ENCODE data around the gene GBF1. TPM values are rescaled to one million over a fixed set of nuclear protein-coding genes. Genes with fewer than 3 reads are reported as not detected.

GBF1 gene
- total and polyA plus RNA-seq, 2 of the 13 experiments (the other 11 are each of a cell fraction or from before 2014, with no cell fraction given): 17.1 to 21.9 TPM

GRCh38 chr10:102419269-102420180 lies 174.2 kb downstream of the GBF1 start (continued):
- peak; percentile 33; the same call in 1 of the 2 replicates for TF ChIP-seq NR2C2 (CRISPR knock-in tag; IDR thresholded peaks at IDR 0.05; ENCODE audit: borderline replicate concordance)
- TF ChIP-seq NFATC3 (CRISPR knock-in tag; IDR thresholded peaks at IDR 0.05): no peak
- TF ChIP-seq HNF4A (CRISPR knock-in tag; IDR thresholded peaks at IDR 0.05): no peak; the same call in 1 of the 2 replicates
- TF ChIP-seq CSRNP2 (CRISPR knock-in tag; conservative IDR thresholded peaks at IDR 0.05; ENCODE audit: low read depth): no peak
- TF ChIP-seq PTBP1 (IDR thresholded peaks at IDR 0.05; ENCODE audit: low read depth, low read length, poor library complexity, severe bottlenecking): no peak
- no peak; the same call in 1 of the 2 replicates for TF ChIP-seq NR0B2 (CRISPR knock-in tag; IDR thresholded peaks at IDR 0.05)
- no peak for TF ChIP-seq MLLT10 (CRISPR knock-in tag; IDR thresholded peaks at IDR 0.05)
- TF ChIP-seq ZNF609 (CRISPR knock-in tag; IDR thresholded peaks at IDR 0.05; ENCODE audit: borderline replicate concordance): no peak
- no peak for TF ChIP-seq ZKSCAN1 (IDR thresholded peaks at IDR 0.05; ENCODE audit: low read length)
- TF ChIP-seq ATF5 (CRISPR knock-in tag; IDR thresholded peaks at IDR 0.05; ENCODE audit: low read depth): no peak
- no peak for TF ChIP-seq CREB1 (IDR thresholded peaks at IDR 0.05)
- TF ChIP-seq CREB1 (CRISPR knock-in tag; IDR thresholded peaks at IDR 0.05): no peak
- TF ChIP-seq TAF1 (CRISPR knock-in tag; IDR thresholded peaks at IDR 0.05): 0 out of 2 replicates have a peak, but pooled peaks have one; percentile 4
- TF ChIP-seq ZNF713 (CRISPR knock-in tag; IDR thresholded peaks at IDR 0.05): no peak
- TF ChIP-seq TARDBP (CRISPR knock-in tag; IDR thresholded peaks at IDR 0.05): 0 out of 2 replicates have a peak, but pooled peaks have one; percentile 53
- TF ChIP-seq PAXIP1 (CRISPR knock-in tag; conservative IDR thresholded peaks at IDR 0.05): peak; percentile 26; the same call in 1 of the 2 replicates
- no peak for TF ChIP-seq ZNF883 (CRISPR knock-in tag; IDR thresholded peaks at IDR 0.05; ENCODE audit: not compliant biosample characterization)
